COLO668 (cell line): Measurements from ENCODE around the gene LGMN.
"Not testable (repeated sequence)": the region's sequence is repeated elsewhere in the genome, so short reads cannot be mapped to it uniquely, and the experiment has no call there.

Experiments used
- DNase-seq: peaks from one replicate; lab custom pipeline; 2025; ENCODE audit not compliant: unreplicated experiment; lab: John Stamatoyannopoulos, UW

The LGMN gene

GRCh38 chr14:92748259-92749016 lies at the start of gene LGMN:
TSS of gene LGMN (minus strand) at chr14:92748627. CDS start at chr14:92732786, 15,841 bp downstream.
- peak; percentile 98 for DNase-seq

- DNase-seq = no peak
Measured at GRCh38 chr14:92794961-92795360, 46.5 kb upstream of the LGMN start.

- no peak for DNase-seq
Measured at GRCh38 chr14:92794547-92794941, 46.1 kb upstream of the LGMN start.

- peak; percentile 99 for DNase-seq
Measured at GRCh38 chr14:92793709-92794546, 45.5 kb upstream of the LGMN start, which contains the start of gene GOLGA5. TSS of gene GOLGA5 (plus strand) at chr14:92794305. CDS start at chr14:92797438, 3,133 bp downstream.

- peak; percentile 12 for DNase-seq
Measured at GRCh38 chr14:92792885-92793284, 44.5 kb upstream of the LGMN start.

- no peak for DNase-seq
Measured at GRCh38 chr14:92789457-92790089, 41.1 kb upstream of the LGMN start.

GRCh38 chr14:92787554-92787953 lies 39.1 kb upstream of the LGMN start:
- no peak for DNase-seq

GRCh38 chr14:92786427-92786756 lies 38.0 kb upstream of the LGMN start:
- DNase-seq = no peak

GRCh38 chr14:92785667-92786426 lies 37.4 kb upstream of the LGMN start:
- DNase-seq = no peak

- DNase-seq = peak; percentile 48
Measured at GRCh38 chr14:92783813-92784431, 35.5 kb upstream of the LGMN start.

- DNase-seq = no peak
Measured at GRCh38 chr14:92781350-92781749, 32.9 kb upstream of the LGMN start.

GRCh38 chr14:92780444-92781232 lies 32.2 kb upstream of the LGMN start:
- no peak for DNase-seq

- DNase-seq = not testable (repeated sequence)
Measured at GRCh38 chr14:92778868-92779565, 30.6 kb upstream of the LGMN start.

- not testable (repeated sequence) for DNase-seq
Measured at GRCh38 chr14:92775292-92775691, 26.9 kb upstream of the LGMN start.

- no peak for DNase-seq
Measured at GRCh38 chr14:92774572-92774971, 26.1 kb upstream of the LGMN start.

- no peak for DNase-seq
Measured at GRCh38 chr14:92770484-92770883, 22.1 kb upstream of the LGMN start.

GRCh38 chr14:92768795-92769194 lies 20.4 kb upstream of the LGMN start:
- DNase-seq = no peak

GRCh38 chr14:92768236-92768635 lies 19.8 kb upstream of the LGMN start:
- DNase-seq = not testable (repeated sequence)
